Retinal pigment epithelial cell (primary cell): Measurements from ENCODE around the gene STAT5B.

ENCODE experiments used
- DNase-seq: peaks from one replicate; pipeline ENCODE4 v3.0.0-alpha.2; 2010; ENCODE audit warnings: low read depth
- H3K4me3 ChIP-seq: 2 replicates; pipeline ENCODE4 v1.5.1; 2011; ENCODE audit warnings: mild to moderate bottlenecking, low read length, control low read depth, moderate library complexity
- TF ChIP-seq, protein P1 (sequence below): conservative IDR thresholded peaks from 2 replicates; pipeline ENCODE4 v1.5.1; 2011; ENCODE audit warnings: low read depth, low read length, control low read depth, inconsistent platforms

The STAT5B gene

GRCh38 chr17:42283241-42284023 is 7.2 kb upstream of the STAT5B start:
- TF ChIP-seq, protein P1, sequence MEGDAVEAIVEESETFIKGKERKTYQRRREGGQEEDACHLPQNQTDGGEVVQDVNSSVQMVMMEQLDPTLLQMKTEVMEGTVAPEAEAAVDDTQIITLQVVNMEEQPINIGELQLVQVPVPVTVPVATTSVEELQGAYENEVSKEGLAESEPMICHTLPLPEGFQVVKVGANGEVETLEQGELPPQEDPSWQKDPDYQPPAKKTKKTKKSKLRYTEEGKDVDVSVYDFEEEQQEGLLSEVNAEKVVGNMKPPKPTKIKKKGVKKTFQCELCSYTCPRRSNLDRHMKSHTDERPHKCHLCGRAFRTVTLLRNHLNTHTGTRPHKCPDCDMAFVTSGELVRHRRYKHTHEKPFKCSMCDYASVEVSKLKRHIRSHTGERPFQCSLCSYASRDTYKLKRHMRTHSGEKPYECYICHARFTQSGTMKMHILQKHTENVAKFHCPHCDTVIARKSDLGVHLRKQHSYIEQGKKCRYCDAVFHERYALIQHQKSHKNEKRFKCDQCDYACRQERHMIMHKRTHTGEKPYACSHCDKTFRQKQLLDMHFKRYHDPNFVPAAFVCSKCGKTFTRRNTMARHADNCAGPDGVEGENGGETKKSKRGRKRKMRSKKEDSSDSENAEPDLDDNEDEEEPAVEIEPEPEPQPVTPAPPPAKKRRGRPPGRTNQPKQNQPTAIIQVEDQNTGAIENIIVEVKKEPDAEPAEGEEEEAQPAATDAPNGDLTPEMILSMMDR, result no peak
- no peak overlapping the region for H3K4me3 ChIP-seq
- no peak for DNase-seq

GRCh38 chr17:42282478-42283080 is 6.4 kb upstream of the STAT5B start:
- DNase-seq, result no peak
- TF ChIP-seq, protein P1, result no peak
- H3K4me3 ChIP-seq, result no peak overlapping the region

DNA sequence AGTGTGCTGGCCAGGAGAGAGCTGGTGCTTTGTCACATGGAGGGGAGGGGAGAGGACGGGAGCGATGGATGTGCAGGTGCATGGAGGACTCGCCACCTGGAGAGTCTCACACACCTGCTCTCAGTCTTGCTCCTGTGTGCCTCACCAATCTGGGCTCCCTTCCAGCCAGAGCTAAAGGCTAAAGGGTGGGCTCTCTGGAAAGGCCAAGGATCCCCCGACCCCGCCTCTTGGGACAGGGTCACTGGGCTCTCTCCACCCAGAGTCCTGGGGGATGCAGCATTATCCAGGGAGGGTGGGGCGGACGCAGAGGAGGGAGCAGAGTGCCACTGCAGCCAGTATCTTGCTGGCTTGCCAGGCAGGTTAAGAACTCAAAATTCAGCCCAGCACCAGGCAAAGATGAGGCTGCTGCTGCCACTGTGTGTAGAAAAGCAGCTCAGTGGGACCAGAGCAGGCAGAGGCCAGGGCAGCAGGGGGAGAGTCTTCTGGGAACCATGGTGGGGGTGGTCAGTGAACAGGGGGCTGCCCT is 5.4 kb upstream of the STAT5B start:
- no peak overlapping the region for H3K4me3 ChIP-seq
- DNase-seq, result no peak
- TF ChIP-seq, protein P1, result no peak

DNA sequence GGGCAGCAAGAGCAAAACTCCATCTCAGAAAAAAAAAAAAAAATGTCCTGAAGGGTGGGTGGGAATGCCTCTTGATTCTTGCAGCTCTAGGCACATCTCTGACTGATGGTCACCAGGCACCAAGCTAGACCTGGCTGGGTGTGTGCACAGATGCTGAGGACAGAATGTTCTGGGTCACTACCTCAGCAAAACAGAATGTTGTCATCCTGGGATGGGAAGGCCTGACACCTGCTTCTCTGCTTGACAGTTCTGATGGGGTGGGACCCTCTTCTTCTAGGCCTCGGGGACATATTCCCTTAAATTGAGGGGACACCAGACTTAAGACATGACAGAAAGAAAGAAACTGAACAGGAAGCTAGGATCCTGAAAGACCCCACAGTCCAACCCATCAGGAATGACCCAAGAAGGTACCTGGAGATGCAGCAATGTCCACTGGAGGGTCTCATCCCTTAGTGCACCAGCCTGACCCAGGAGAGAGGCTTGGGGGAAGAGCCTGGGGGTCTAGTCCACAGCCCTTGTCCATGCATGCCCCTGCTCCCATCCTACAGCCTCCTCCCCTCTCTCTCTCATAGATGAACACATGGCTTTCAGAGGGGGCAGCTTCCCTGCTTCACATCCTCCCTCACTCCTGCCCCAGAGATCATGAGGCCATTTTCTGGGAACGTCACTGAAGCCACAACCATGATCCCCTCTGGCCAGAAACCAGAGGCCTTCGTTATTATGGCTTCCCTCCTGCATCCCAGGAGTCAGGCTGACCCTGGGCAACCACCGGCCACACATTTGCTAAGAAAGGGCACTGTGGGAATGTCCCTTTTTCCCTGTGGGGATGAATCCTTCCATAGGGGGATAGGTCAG is 3.8 kb upstream of the STAT5B start:
- H3K4me3 ChIP-seq, result no peak overlapping the region
- no peak for DNase-seq
- TF ChIP-seq, protein P1, result no peak

DNA sequence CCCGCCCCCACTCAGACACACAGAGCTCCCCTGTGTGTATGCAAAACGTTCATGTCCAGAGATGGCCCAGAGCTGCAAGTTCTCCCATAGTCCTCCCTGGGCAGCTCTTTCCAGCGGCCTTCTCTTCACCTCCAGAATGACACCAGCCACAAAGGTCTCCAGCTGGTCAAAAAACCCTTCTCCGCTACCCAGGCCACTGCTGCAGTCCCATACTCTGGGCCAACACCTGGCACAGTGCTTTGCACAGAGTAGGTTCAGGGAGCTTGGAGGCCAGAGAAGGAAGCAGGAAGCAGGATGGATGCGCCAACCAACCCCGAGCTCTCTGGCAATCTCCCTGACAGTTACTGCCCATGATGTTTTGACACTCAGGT is 1.1 kb upstream of the STAT5B start:
- no peak for DNase-seq
- H3K4me3 ChIP-seq, result no peak overlapping the region
- TF ChIP-seq, protein P1, result no peak

- H3K4me3 ChIP-seq, result peak overlapping the region; percentile 59
Measured at GRCh38 chr17:42276609-42277341, 584 bp upstream of the STAT5B start.

More at GRCh38 chr17:42276609-42277341, 584 bp upstream of the STAT5B start:
- peak; percentile 40 for DNase-seq
- TF ChIP-seq, protein P1, result no peak
